MM.1S (cell line): ENCODE results near the gene SLIT2.

ENCODE experiments used
- DNase-seq: peaks from one replicate; pipeline ENCODE4 v3.0.0-alpha.2; 2015
- H2AFZ ChIP-seq: fragments of 300-600 bp; sonication (generic); 2 replicates; pipeline ENCODE4 v1.6.0; 2016; ENCODE audit warnings: antibody characterized with exemption, low read length
- H3F3A ChIP-seq: fragments of 300-600 bp; sonication (generic); 2 replicates; pipeline ENCODE4 v1.6.1; 2016; ENCODE audit warnings: mild to moderate bottlenecking, antibody characterized with exemption, low read length, moderate library complexity, mixed read lengths; ENCODE audit not compliant: insufficient read depth
- H3K27ac ChIP-seq: fragments of 300-600 bp; sonication (generic); 2 replicates; pipeline ENCODE4 v1.5.1; 2016; ENCODE audit warnings: mild to moderate bottlenecking, low read length
- H3K27me3 ChIP-seq: fragments of 300-600 bp; sonication (generic); replicated peaks from 2 replicates; pipeline ENCODE4 v1.6.0; 2016; ENCODE audit warnings: low read length; ENCODE audit not compliant: insufficient read depth
- H3K36me3 ChIP-seq: fragments of 300-600 bp; sonication (generic); replicated peaks from 2 replicates; pipeline ENCODE4 v1.6.1; 2016; ENCODE audit warnings: mild to moderate bottlenecking, low read length, mixed read lengths; ENCODE audit not compliant: insufficient read depth
- H3K4me1 ChIP-seq: fragments of 300-600 bp; sonication (generic); 2 replicates; pipeline ENCODE4 v1.6.1; 2016; ENCODE audit warnings: low read length, mixed read lengths
- H3K4me2 ChIP-seq: fragments of 300-600 bp; sonication (generic); 2 replicates; pipeline ENCODE4 v1.6.0; 2016; ENCODE audit warnings: low read depth, low read length
- H3K4me3 ChIP-seq: fragments of 300-600 bp; sonication (generic); 2 replicates; pipeline ENCODE4 v1.5.1; 2016; ENCODE audit warnings: low read length, mixed read lengths
- H3K79me2 ChIP-seq: fragments of 300-600 bp; sonication (generic); 2 replicates; pipeline ENCODE4 v1.6.1; 2016; ENCODE audit warnings: mixed run types, low read length, mixed read lengths
- H3K9ac ChIP-seq: fragments of 300-600 bp; sonication (generic); 2 replicates; pipeline ENCODE4 v1.6.1; 2016; ENCODE audit warnings: low read length, mixed read lengths
- H3K9me2 ChIP-seq: fragments of 300-600 bp; sonication (generic); replicated peaks from 2 replicates; pipeline ENCODE4 v1.6.1; 2016; ENCODE audit warnings: mild to moderate bottlenecking, low read length, mixed read lengths; ENCODE audit not compliant: insufficient read depth
- H3K9me3 ChIP-seq: fragments of 300-600 bp; sonication (generic); replicated peaks from 2 replicates; pipeline ENCODE4 v1.6.1; 2016; ENCODE audit warnings: mild to moderate bottlenecking, low read length, mixed read lengths; ENCODE audit not compliant: insufficient read depth
- H4K20me1 ChIP-seq: fragments of 300-600 bp; sonication (generic); 2 replicates; pipeline ENCODE4 v1.6.1; 2016; ENCODE audit warnings: mild to moderate bottlenecking, low read length, moderate library complexity, mixed read lengths; ENCODE audit not compliant: insufficient read depth
- EZH2 ChIP-seq: fragments of 300-600 bp; sonication (generic); optimal IDR thresholded peaks from 2 replicates; pipeline ENCODE3; 2017; ENCODE audit warnings: low read depth, mild to moderate bottlenecking, antibody characterized with exemption, low read length, mixed read lengths
- EZH2phosphoT487 ChIP-seq: fragments of 300-600 bp; sonication (generic); IDR thresholded peaks from 2 replicates; pipeline ENCODE4 v1.6.1; 2018; ENCODE audit warnings: antibody characterized with exemption, low read length
- TF ChIP-seq, protein P1 (sequence below): fragments of 300-600 bp; sonication (generic); IDR thresholded peaks from 2 replicates; pipeline ENCODE4 v1.5.1; 2016; ENCODE audit warnings: antibody characterized with exemption, low read length, mixed read lengths

Gene SLIT2

GRCh38 chr4:20278195-20278594, 26.5 kb downstream of the SLIT2 start:
- no peak overlapping the region for H3K9ac ChIP-seq
- no peaks in the 10 kb centered on the region for H3F3A ChIP-seq
- no peaks in the 10 kb centered on the region for H3K9me2 ChIP-seq
- H3K36me3 ChIP-seq = no peaks in the 10 kb centered on the region
- no peaks in the 10 kb centered on the region for H3K79me2 ChIP-seq
- DNase-seq = no peak
- H3K27ac ChIP-seq = no peak overlapping the region
- no peaks in the 10 kb centered on the region for H3K27me3 ChIP-seq
- H3K9me3 ChIP-seq = no peaks in the 10 kb centered on the region
- H3K4me3 ChIP-seq = no peak overlapping the region
- H3K4me1 ChIP-seq = no peaks in the 10 kb centered on the region
- H4K20me1 ChIP-seq = no peaks in the 10 kb centered on the region
- TF ChIP-seq EZH2 (no peak), EZH2phosphoT487 (no peak)
- TF ChIP-seq, protein P1, sequence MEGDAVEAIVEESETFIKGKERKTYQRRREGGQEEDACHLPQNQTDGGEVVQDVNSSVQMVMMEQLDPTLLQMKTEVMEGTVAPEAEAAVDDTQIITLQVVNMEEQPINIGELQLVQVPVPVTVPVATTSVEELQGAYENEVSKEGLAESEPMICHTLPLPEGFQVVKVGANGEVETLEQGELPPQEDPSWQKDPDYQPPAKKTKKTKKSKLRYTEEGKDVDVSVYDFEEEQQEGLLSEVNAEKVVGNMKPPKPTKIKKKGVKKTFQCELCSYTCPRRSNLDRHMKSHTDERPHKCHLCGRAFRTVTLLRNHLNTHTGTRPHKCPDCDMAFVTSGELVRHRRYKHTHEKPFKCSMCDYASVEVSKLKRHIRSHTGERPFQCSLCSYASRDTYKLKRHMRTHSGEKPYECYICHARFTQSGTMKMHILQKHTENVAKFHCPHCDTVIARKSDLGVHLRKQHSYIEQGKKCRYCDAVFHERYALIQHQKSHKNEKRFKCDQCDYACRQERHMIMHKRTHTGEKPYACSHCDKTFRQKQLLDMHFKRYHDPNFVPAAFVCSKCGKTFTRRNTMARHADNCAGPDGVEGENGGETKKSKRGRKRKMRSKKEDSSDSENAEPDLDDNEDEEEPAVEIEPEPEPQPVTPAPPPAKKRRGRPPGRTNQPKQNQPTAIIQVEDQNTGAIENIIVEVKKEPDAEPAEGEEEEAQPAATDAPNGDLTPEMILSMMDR = no peak
- no peak overlapping the region for H3K4me2 ChIP-seq
- H2AFZ ChIP-seq = no peak overlapping the region

GRCh38 chr4:20279381-20279780, 27.7 kb downstream of the SLIT2 start:
- TF ChIP-seq, protein P1 = no peak
- no peak overlapping the region for H2AFZ ChIP-seq
- DNase-seq = no peak
- H3F3A ChIP-seq = no peaks in the 10 kb centered on the region
- no peaks in the 10 kb centered on the region for H4K20me1 ChIP-seq
- H3K4me3 ChIP-seq = no peak overlapping the region
- no peak overlapping the region for H3K9ac ChIP-seq
- no peak overlapping the region for H3K27ac ChIP-seq
- H3K79me2 ChIP-seq = no peaks in the 10 kb centered on the region
- H3K4me1 ChIP-seq = no peaks in the 10 kb centered on the region
- H3K9me3 ChIP-seq = no peaks in the 10 kb centered on the region
- H3K9me2 ChIP-seq = no peaks in the 10 kb centered on the region
- no peaks in the 10 kb centered on the region for H3K27me3 ChIP-seq
- H3K36me3 ChIP-seq = no peaks in the 10 kb centered on the region
- H3K4me2 ChIP-seq = no peak overlapping the region

GRCh38 chr4:20281453-20281852, 29.7 kb downstream of the SLIT2 start:
- TF ChIP-seq, protein P1 = no peak
- no peak for TF ChIP-seq EZH2
- TF ChIP-seq EZH2phosphoT487 = no peak
- DNase-seq = no peak
- Histone ChIP-seq H3K27ac (no peak overlapping the region), H3K4me1 (no peaks in the 10 kb centered on the region), H4K20me1 (no peaks in the 10 kb centered on the region), H3K79me2 (no peaks in the 10 kb centered on the region), H3K36me3 (no peaks in the 10 kb centered on the region), H3K9ac (no peak overlapping the region), H3F3A (no peaks in the 10 kb centered on the region), H3K9me3 (no peaks in the 10 kb centered on the region), H3K4me3 (no peak overlapping the region), H3K9me2 (no peaks in the 10 kb centered on the region), H3K27me3 (no peaks in the 10 kb centered on the region), H3K4me2 (no peak overlapping the region), H2AFZ (no peak overlapping the region)
